Parathyroid adenoma (tissue), 2 donors: ENCODE measurements around the gene ENTPD6.

Experiments
- H2AFZ ChIP-seq: fragments of 300-600 bp; sonication (generic); one replicate; pipeline ENCODE4 v1.7.0; 2017; ENCODE audit warnings: antibody characterized with exemption, mild to moderate bottlenecking
- H3K27ac ChIP-seq: fragments of 300-600 bp; sonication (generic); one replicate; pipeline ENCODE4 v1.7.0; 2017
- H3K27me3 ChIP-seq: fragments of 300-600 bp; sonication (generic); one replicate; pipeline ENCODE4 v1.7.0; 2017; ENCODE audit warnings: low read length; ENCODE audit not compliant: control insufficient read depth, insufficient read depth
- H3K36me3 ChIP-seq: fragments of 300-600 bp; sonication (generic); one replicate; pipeline ENCODE4 v1.7.0; 2017; ENCODE audit warnings: low read length; ENCODE audit not compliant: control insufficient read depth, insufficient read depth
- H3K4me1 ChIP-seq: fragments of 300-600 bp; sonication (generic); one replicate; pipeline ENCODE4 v1.7.0; 2017; ENCODE audit warnings: control low read depth
- H3K4me2 ChIP-seq: fragments of 300-600 bp; sonication (generic); one replicate; pipeline ENCODE4 v1.7.0; 2017; ENCODE audit warnings: low read length
- H3K4me3 ChIP-seq: fragments of 300-600 bp; sonication (generic); one replicate; pipeline ENCODE4 v1.7.0; 2017; ENCODE audit warnings: low read depth, low read length
- H3K79me2 ChIP-seq: fragments of 300-600 bp; sonication (generic); one replicate; pipeline ENCODE4 v1.7.0; 2017; ENCODE audit warnings: control low read depth
- H3K9ac ChIP-seq: fragments of 300-600 bp; sonication (generic); one replicate; pipeline ENCODE4 v1.7.0; 2017; ENCODE audit warnings: mild to moderate bottlenecking
- H3K9me3 ChIP-seq: fragments of 300-600 bp; sonication (generic); one replicate; pipeline ENCODE4 v1.7.0; 2017; ENCODE audit warnings: low read length; ENCODE audit not compliant: control insufficient read depth
- TF ChIP-seq, protein P1 (sequence below): fragments of 300-600 bp; sonication (generic); IDR thresholded peaks from one replicate; pipeline ENCODE4 v1.7.0; 2017; ENCODE audit warnings: antibody characterized with exemption, mild to moderate bottlenecking
- donor health status: primary hyperparathyroidism.

ENTPD6 gene

GRCh38 chr20:25187635-25188034 lies 7.9 kb upstream of the ENTPD6 start:
- no peak overlapping the region for H3K4me2 ChIP-seq
- no peak overlapping the region for H3K4me3 ChIP-seq
- peaks cover 10% of the 10 kb centered on the region for H3K4me1 ChIP-seq
- no peak overlapping the region for H3K9ac ChIP-seq
- H3K36me3 ChIP-seq: no peaks in the 10 kb centered on the region
- H3K27ac ChIP-seq: no peak overlapping the region
- no peaks in the 10 kb centered on the region for H3K79me2 ChIP-seq
- TF ChIP-seq, protein P1, sequence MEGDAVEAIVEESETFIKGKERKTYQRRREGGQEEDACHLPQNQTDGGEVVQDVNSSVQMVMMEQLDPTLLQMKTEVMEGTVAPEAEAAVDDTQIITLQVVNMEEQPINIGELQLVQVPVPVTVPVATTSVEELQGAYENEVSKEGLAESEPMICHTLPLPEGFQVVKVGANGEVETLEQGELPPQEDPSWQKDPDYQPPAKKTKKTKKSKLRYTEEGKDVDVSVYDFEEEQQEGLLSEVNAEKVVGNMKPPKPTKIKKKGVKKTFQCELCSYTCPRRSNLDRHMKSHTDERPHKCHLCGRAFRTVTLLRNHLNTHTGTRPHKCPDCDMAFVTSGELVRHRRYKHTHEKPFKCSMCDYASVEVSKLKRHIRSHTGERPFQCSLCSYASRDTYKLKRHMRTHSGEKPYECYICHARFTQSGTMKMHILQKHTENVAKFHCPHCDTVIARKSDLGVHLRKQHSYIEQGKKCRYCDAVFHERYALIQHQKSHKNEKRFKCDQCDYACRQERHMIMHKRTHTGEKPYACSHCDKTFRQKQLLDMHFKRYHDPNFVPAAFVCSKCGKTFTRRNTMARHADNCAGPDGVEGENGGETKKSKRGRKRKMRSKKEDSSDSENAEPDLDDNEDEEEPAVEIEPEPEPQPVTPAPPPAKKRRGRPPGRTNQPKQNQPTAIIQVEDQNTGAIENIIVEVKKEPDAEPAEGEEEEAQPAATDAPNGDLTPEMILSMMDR: no peak
- no peaks in the 10 kb centered on the region for H3K27me3 ChIP-seq
- H3K9me3 ChIP-seq: no peaks in the 10 kb centered on the region
- no peak overlapping the region for H2AFZ ChIP-seq

- no peak overlapping the region for H3K4me2 ChIP-seq
- no peaks in the 10 kb centered on the region for H3K9me3 ChIP-seq
- peaks cover 10% of the 10 kb centered on the region for H3K4me1 ChIP-seq
- no peak overlapping the region for H3K27ac ChIP-seq
- no peak overlapping the region for H2AFZ ChIP-seq
- no peaks in the 10 kb centered on the region for H3K27me3 ChIP-seq
- no peaks in the 10 kb centered on the region for H3K79me2 ChIP-seq
- TF ChIP-seq, protein P1: no peak
- H3K4me3 ChIP-seq: no peak overlapping the region
- no peak overlapping the region for H3K9ac ChIP-seq
- H3K36me3 ChIP-seq: no peaks in the 10 kb centered on the region
Measured at GRCh38 chr20:25188218-25188617, 7.3 kb upstream of the ENTPD6 start.

GRCh38 chr20:25191051-25191450 lies 4.5 kb upstream of the ENTPD6 start:
- Histone ChIP-seq H3K4me3 (no peak overlapping the region), H3K27ac (peak overlapping the region; percentile 34), H3K9me3 (no peaks in the 10 kb centered on the region), H3K9ac (no peak overlapping the region), H3K27me3 (no peaks in the 10 kb centered on the region), H3K4me2 (no peak overlapping the region), H2AFZ (peak overlapping the region; percentile 35), H3K79me2 (peaks cover 3% of the 10 kb centered on the region), H3K4me1 (peaks cover 15% of the 10 kb centered on the region), H3K36me3 (no peaks in the 10 kb centered on the region)
- TF ChIP-seq, protein P1: no peak

DNA sequence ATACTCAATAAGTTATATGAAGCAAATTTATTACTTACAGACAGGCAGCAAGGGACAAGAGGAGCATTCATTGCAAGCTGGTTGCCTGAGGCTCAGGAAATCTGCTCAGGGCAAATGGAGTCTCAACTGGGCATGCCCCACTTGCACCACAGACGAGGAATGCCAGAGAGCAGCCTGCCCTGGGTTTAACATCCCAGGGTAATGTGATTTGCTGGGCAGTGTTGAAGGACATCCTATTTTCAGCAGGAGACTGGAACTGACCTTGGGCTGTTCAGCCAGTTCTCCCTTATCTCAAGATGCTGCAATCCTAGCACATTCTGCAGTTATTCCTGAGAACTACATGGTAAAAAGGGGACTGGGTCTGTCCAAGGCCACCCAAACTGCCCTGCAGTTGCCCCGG lies 3.8 kb upstream of the ENTPD6 start:
- Histone ChIP-seq H2AFZ (peak overlapping the region; percentile 35), H3K4me2 (no peak overlapping the region), H3K4me1 (peaks cover 15% of the 10 kb centered on the region), H3K9me3 (no peaks in the 10 kb centered on the region), H3K79me2 (peaks cover 7% of the 10 kb centered on the region), H3K9ac (no peak overlapping the region), H3K27me3 (no peaks in the 10 kb centered on the region), H3K36me3 (no peaks in the 10 kb centered on the region), H3K27ac (peak overlapping the region; percentile 34), H3K4me3 (no peak overlapping the region)
- TF ChIP-seq, protein P1: no peak

DNA sequence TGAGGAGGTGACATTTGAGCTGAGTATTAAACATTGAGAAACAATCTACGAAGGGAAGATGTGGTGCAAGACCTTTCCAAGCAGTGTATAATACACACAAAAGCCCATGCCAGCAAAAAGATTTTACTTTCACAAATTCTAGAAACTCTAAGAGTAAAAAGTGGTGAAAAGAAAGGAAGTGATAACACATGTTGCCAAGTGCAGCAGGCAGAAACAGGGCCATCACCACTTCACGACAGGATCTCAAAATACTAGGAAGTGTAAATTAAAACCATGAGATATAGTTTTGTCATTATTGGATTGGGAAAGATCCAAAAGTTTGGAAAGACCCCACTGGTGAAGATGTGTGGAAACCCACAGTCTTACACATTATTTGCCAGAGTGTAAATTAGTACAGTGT lies 1.7 kb upstream of the ENTPD6 start:
- TF ChIP-seq, protein P1: no peak
- Histone ChIP-seq H3K4me3 (no peak overlapping the region), H3K27me3 (no peaks in the 10 kb centered on the region), H3K9ac (no peak overlapping the region), H2AFZ (no peak overlapping the region), H3K36me3 (no peaks in the 10 kb centered on the region), H3K4me2 (no peak overlapping the region), H3K79me2 (peaks cover 25% of the 10 kb centered on the region), H3K4me1 (peaks cover 15% of the 10 kb centered on the region), H3K27ac (no peak overlapping the region), H3K9me3 (no peaks in the 10 kb centered on the region)
